SK-N-SH (cell line): ENCODE results near the gene RNLS. TPM values are rescaled to one million over a fixed set of nuclear protein-coding genes. Genes with fewer than 3 reads are reported as not detected.
A peak's percentile ranks its signal among the peaks of the same experiment; 100 is the strongest.

ENCODE experiments used
- CTCF ChIA-PET: fragments of 300-600, 350-600 bp; formaldehyde crosslinking; extraction: SDS; loops from one replicate; lab custom pipeline; 2021; lab: Yijun Ruan, JAX
- POLR2A ChIA-PET: fragments of 350-600 bp; sonication (Branson Sonifier 250); formaldehyde crosslinking; extraction: SDS; loops from one replicate; lab custom pipeline; 2020; ENCODE audit warnings: antibody characterized with exemption, inconsistent platforms; lab: Yijun Ruan, JAX
- DNase-seq: peaks from one replicate; pipeline ENCODE4 v3.0.0; 2012
- H2AFZ ChIP-seq: fragments of 200-600 bp; sonication (generic); 2 replicates; pipeline ENCODE4 v1.8.1; 2016; ENCODE audit warnings: antibody characterized with exemption, mild to moderate bottlenecking, low read depth
- H3F3A ChIP-seq: fragments of 200-600 bp; sonication (generic); replicated peaks from 2 replicates; pipeline ENCODE3; 2016; ENCODE audit warnings: antibody characterized with exemption, mild to moderate bottlenecking; ENCODE audit not compliant: insufficient read depth
- H3K27ac ChIP-seq, 2 experiments: fragments of 200-500 bp in 1 of 2; fragments of 200-600 bp in 1 of 2; sonication (Bioruptor generic) in 1 of 2; sonication (generic), shearing (Covaris generic) in 1 of 2; 2 replicates each; pipeline versions ENCODE4 v1.5.1 to v1.6.1; 2014 to 2016; ENCODE audit warnings: low read depth in 2 of 2, inconsistent platforms in 1 of 2, low read length in 1 of 2, mild to moderate bottlenecking in 1 of 2, mixed read lengths in 1 of 2
- H3K27me3 ChIP-seq: fragments of 200-600 bp; sonication (generic), shearing (Covaris generic); 2 replicates; pipeline ENCODE4 v1.6.1; 2016; ENCODE audit warnings: mixed run types; ENCODE audit not compliant: insufficient read depth
- H3K36me3 ChIP-seq, 2 experiments: fragments of 200-500 bp in 1 of 2; fragments of 200-600 bp in 1 of 2; sonication (Bioruptor generic) in 1 of 2; sonication (generic) in 1 of 2; replicated peaks in 1 of 2; 2 replicates each; pipeline versions ENCODE3 to v1.5.1; 2014 to 2016; ENCODE audit warnings: low read length in 1 of 2, mild to moderate bottlenecking in 1 of 2; ENCODE audit not compliant: insufficient read depth in 2 of 2, control insufficient read depth in 1 of 2
- H3K4me1 ChIP-seq, 2 experiments: fragments of 200-500 bp in 1 of 2; fragments of 200-600 bp in 1 of 2; sonication (Bioruptor generic) in 1 of 2; sonication (generic), shearing (Covaris generic) in 1 of 2; 2 replicates each; pipeline versions ENCODE4 v1.5.1 to v1.6.1; 2014 to 2016; ENCODE audit warnings: low read depth in 1 of 2, low read length in 1 of 2, mixed run types in 1 of 2; ENCODE audit not compliant: insufficient read depth in 2 of 2, control insufficient read depth in 1 of 2
- H3K4me2 ChIP-seq: fragments of 200-600 bp; sonication (generic), shearing (Covaris generic); 2 replicates; pipeline ENCODE4 v1.6.1; 2017; ENCODE audit warnings: mixed run types
- H3K4me3 ChIP-seq, 2 experiments: fragments of 200-500 bp in 1 of 2; fragments of 200-600 bp in 1 of 2; sonication (Bioruptor generic) in 1 of 2; sonication (generic), shearing (Covaris generic) in 1 of 2; 2 replicates each; pipeline versions ENCODE4 v1.5.1 to v1.8.1; 2014 to 2016; ENCODE audit warnings: low read depth in 2 of 2, inconsistent platforms in 1 of 2, low read length in 1 of 2, mild to moderate bottlenecking in 1 of 2, mixed read lengths in 1 of 2, moderate library complexity in 1 of 2
- H3K79me2 ChIP-seq: fragments of 200-600 bp; sonication (generic); 2 replicates; pipeline ENCODE4 v1.8.1; 2017; ENCODE audit warnings: mild to moderate bottlenecking; ENCODE audit not compliant: insufficient read depth
- H3K9ac ChIP-seq: fragments of 200-600 bp; sonication (generic); 2 replicates; pipeline ENCODE4 v1.6.1; 2017; ENCODE audit warnings: mixed run types
- H3K9me2 ChIP-seq: fragments of 200-600 bp; sonication (generic); 2 replicates; pipeline ENCODE4 v1.6.1; 2017; ENCODE audit warnings: mixed run types
- H3K9me3 ChIP-seq: fragments of 200-600 bp; sonication (generic); 2 replicates; pipeline ENCODE4 v1.6.1; 2017; ENCODE audit warnings: mixed run types, mild to moderate bottlenecking, moderate library complexity
- H4K20me1 ChIP-seq: fragments of 200-600 bp; sonication (generic); 2 replicates; pipeline ENCODE4 v1.6.1; 2017; ENCODE audit warnings: mild to moderate bottlenecking, mixed run types; ENCODE audit not compliant: insufficient read depth
- CHD2 ChIP-seq: fragments of 150-350 bp; IDR thresholded peaks from 2 replicates; pipeline ENCODE4 v1.6.1; 2018; ENCODE audit warnings: low read length; ENCODE audit not compliant: partially characterized antibody
- ELF1 ChIP-seq: IDR thresholded peaks from 2 replicates; pipeline ENCODE4 v1.4.0; 2012
- FOSL2 ChIP-seq: IDR thresholded peaks from 2 replicates; pipeline ENCODE4 v1.4.0; 2012; ENCODE audit warnings: low read depth, mild to moderate bottlenecking, moderate library complexity, borderline replicate concordance
- GABPA ChIP-seq: IDR thresholded peaks from 2 replicates; pipeline ENCODE4 v1.4.0; 2012; ENCODE audit warnings: low read depth, mild to moderate bottlenecking
- GATA2 ChIP-seq: sonication (generic); formaldehyde crosslinking; IDR thresholded peaks from 2 replicates; pipeline ENCODE4 v1.5.0; 2020; ENCODE audit warnings: mild to moderate bottlenecking, missing genetic modification reagents
- MEF2A ChIP-seq: IDR thresholded peaks from 2 replicates; pipeline ENCODE4 v1.4.0; 2012; ENCODE audit warnings: low read depth, borderline replicate concordance
- MXI1 ChIP-seq: IDR thresholded peaks from 2 replicates; pipeline ENCODE4 v1.6.1; 2012; ENCODE audit warnings: mild to moderate bottlenecking, low read depth, low read length, improper control_type of control experiment
- NRF1 ChIP-seq: IDR thresholded peaks from 2 replicates; pipeline ENCODE4 v1.6.1; 2012; ENCODE audit warnings: low read depth, mild to moderate bottlenecking, low read length
- POLR2AphosphoS5 ChIP-seq: IDR thresholded peaks from 2 replicates; pipeline ENCODE4 v1.6.1; 2012; ENCODE audit warnings: low read depth, low read length
- RCOR1 ChIP-seq: fragments of 150-350 bp; IDR thresholded peaks from 2 replicates; pipeline ENCODE4 v1.6.1; 2017; ENCODE audit warnings: antibody characterized with exemption, low read length
- RFX5 ChIP-seq: IDR thresholded peaks from 2 replicates; pipeline ENCODE4 v1.6.1; 2012; ENCODE audit warnings: mild to moderate bottlenecking, improper control_type of control experiment, low read length
- RXRA ChIP-seq: IDR thresholded peaks from 2 replicates; pipeline ENCODE4 v1.4.0; 2012; ENCODE audit warnings: low read depth, mild to moderate bottlenecking, borderline replicate concordance
- SMC3 ChIP-seq: IDR thresholded peaks from 2 replicates; pipeline ENCODE4 v1.6.1; 2012; ENCODE audit warnings: low read depth, low read length, improper control_type of control experiment
- TAF1 ChIP-seq: IDR thresholded peaks from 2 replicates; pipeline ENCODE4 v1.6.1; 2012; ENCODE audit warnings: low read depth, mild to moderate bottlenecking, low read length, moderate library complexity, borderline replicate concordance
- YY1 ChIP-seq: IDR thresholded peaks from 2 replicates; pipeline ENCODE4 v1.4.0; 2012; ENCODE audit warnings: low read depth, mild to moderate bottlenecking
- WGBS: methylation state at CpG from one replicate; pipeline ENCODE4 v1.1.6; 2017; ENCODE audit warnings: low lambda C conversion rate; 5-methylcytosine and 5-hydroxymethylcytosine counted together
- polyA plus RNA-seq, 3 experiments: library from polyadenylated mRNA; depleted of rRNA; stranded (reverse); fragments of >200 nt; gene quantifications; 2 replicates each; pipeline ENCODE4 v1.2.3, GENCODE V29; 2012
- TF ChIP-seq, protein P1 (sequence below): IDR thresholded peaks from 2 replicates; pipeline ENCODE4 v1.4.0; 2012; ENCODE audit warnings: low read depth, borderline replicate concordance
- TF ChIP-seq, protein P2 (sequence below): fragments of 200-600 bp; sonication (generic); IDR thresholded peaks from 2 replicates; pipeline ENCODE4 v1.6.1; 2017; ENCODE audit warnings: antibody characterized with exemption, mild to moderate bottlenecking, moderate library complexity

The RNLS gene
- polyA plus RNA-seq, 1 of the 3 experiments (the other 2 are of a cell fraction) = not detected

DNA sequence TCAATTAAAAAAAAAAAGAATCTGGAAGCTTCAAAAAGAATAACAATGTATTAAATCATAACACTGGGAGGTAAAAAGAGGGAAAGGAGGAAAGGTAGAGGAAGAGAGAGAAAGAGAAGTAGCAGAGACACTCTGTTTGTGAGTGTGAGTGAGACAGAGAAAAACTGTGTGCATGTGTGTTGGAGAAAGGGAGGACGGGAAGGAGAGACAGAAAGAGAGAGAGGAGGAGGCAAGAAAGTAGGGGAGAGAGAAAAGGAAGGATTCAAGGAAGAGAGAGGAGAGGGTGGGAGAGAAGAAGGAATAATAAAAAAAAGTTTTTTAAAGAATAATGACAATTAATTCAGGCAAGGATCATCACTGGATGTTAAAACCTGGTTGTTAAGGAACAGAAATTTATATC lies 77.9 kb downstream of the RNLS start:
- H3K4me1 ChIP-seq = no peaks in the 10 kb centered on the region; a peak in 1 of 4 replicates
- H3K4me2 ChIP-seq = no peak overlapping the region
- H3K9ac ChIP-seq = no peak overlapping the region
- no peaks in the 10 kb centered on the region for H3K36me3 ChIP-seq
- DNase-seq = no peak
- no peak overlapping the region for H3K27ac ChIP-seq
- H3K9me2 ChIP-seq = no peaks in the 10 kb centered on the region
- no peak overlapping the region for H3K4me3 ChIP-seq
- 88% methylated on average over 1 of the region's 1 CpG for WGBS
- H3F3A ChIP-seq = no peaks in the 10 kb centered on the region
- H4K20me1 ChIP-seq = no peaks in the 10 kb centered on the region
- no peak for TF ChIP-seq GABPA
- TF ChIP-seq MEF2A = no peak
- no peak for TF ChIP-seq SMC3
- no peak for TF ChIP-seq RXRA
- TF ChIP-seq, protein P1, sequence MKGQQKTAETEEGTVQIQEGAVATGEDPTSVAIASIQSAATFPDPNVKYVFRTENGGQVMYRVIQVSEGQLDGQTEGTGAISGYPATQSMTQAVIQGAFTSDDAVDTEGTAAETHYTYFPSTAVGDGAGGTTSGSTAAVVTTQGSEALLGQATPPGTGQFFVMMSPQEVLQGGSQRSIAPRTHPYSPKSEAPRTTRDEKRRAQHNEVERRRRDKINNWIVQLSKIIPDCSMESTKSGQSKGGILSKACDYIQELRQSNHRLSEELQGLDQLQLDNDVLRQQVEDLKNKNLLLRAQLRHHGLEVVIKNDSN = no peak
- H3K79me2 ChIP-seq = no peaks in the 10 kb centered on the region
- POLR2A ChIA-PET = no interaction called here
- no peaks in the 10 kb centered on the region for H3K27me3 ChIP-seq
- H2AFZ ChIP-seq = no peak overlapping the region
- CTCF ChIA-PET = no interaction called here
- no peaks in the 10 kb centered on the region for H3K9me3 ChIP-seq

- CTCF ChIA-PET = interaction anchor here (0.6 kb wide), 1 partner anchor 13 kb away, joined by 3 read pairs; no protein-coding TSS in a partner anchor
- H3K9me3 ChIP-seq = no peaks in the 10 kb centered on the region
- no peaks in the 10 kb centered on the region for H3K27me3 ChIP-seq
- no peaks in the 10 kb centered on the region; a peak in 1 of 4 replicates for H3K4me1 ChIP-seq
- POLR2A ChIA-PET = no interaction called here
- H3K9me2 ChIP-seq = no peaks in the 10 kb centered on the region
- no peak for DNase-seq
- TF ChIP-seq NRF1 (no peak), YY1 (no peak), FOSL2 (no peak), ELF1 (no peak), GATA2 (no peak), TAF1 (no peak), RCOR1 (no peak), RFX5 (no peak), MEF2A (no peak), SMC3 (no peak), MXI1 (no peak), RXRA (no peak), GABPA (no peak), POLR2AphosphoS5 (no peak), CHD2 (no peak)
- TF ChIP-seq, protein P2, sequence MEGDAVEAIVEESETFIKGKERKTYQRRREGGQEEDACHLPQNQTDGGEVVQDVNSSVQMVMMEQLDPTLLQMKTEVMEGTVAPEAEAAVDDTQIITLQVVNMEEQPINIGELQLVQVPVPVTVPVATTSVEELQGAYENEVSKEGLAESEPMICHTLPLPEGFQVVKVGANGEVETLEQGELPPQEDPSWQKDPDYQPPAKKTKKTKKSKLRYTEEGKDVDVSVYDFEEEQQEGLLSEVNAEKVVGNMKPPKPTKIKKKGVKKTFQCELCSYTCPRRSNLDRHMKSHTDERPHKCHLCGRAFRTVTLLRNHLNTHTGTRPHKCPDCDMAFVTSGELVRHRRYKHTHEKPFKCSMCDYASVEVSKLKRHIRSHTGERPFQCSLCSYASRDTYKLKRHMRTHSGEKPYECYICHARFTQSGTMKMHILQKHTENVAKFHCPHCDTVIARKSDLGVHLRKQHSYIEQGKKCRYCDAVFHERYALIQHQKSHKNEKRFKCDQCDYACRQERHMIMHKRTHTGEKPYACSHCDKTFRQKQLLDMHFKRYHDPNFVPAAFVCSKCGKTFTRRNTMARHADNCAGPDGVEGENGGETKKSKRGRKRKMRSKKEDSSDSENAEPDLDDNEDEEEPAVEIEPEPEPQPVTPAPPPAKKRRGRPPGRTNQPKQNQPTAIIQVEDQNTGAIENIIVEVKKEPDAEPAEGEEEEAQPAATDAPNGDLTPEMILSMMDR = no peak
- no peak overlapping the region for H3K9ac ChIP-seq
- H4K20me1 ChIP-seq = no peaks in the 10 kb centered on the region
- H3K27ac ChIP-seq = no peak overlapping the region
- peak overlapping the region; percentile 31; the same call in 1 of the 2 replicates for H2AFZ ChIP-seq
- WGBS = 97% methylated on average over 2 of the region's 2 CpGs
- H3K36me3 ChIP-seq = no peaks in the 10 kb centered on the region
- no peak overlapping the region for H3K4me3 ChIP-seq
- H3F3A ChIP-seq = no peaks in the 10 kb centered on the region
- H3K4me2 ChIP-seq = no peak overlapping the region
- H3K79me2 ChIP-seq = no peaks in the 10 kb centered on the region
Measured at GRCh38 chr10:88500656-88501055, 82.5 kb downstream of the RNLS start.
